Erythroblast (primary cell): ENCODE results near the gene SLX4IP.

Source experiments
- DNase-seq, 2 experiments: peaks; one replicate each; lab custom pipeline; 2025; lab: John Stamatoyannopoulos, UW
- GATA1 ChIP-seq: IDR thresholded peaks from 2 replicates; pipeline ENCODE4 v1.6.1; 2011; ENCODE audit warnings: low read depth, mild to moderate bottlenecking, control low read depth, low read length, moderate library complexity
- POLR2A ChIP-seq: IDR thresholded peaks from 2 replicates; pipeline ENCODE4 v1.6.1; 2011; ENCODE audit warnings: mild to moderate bottlenecking, low read length

SLX4IP gene

GRCh38 chr20:10539818-10540553 is 104.9 kb downstream of the SLX4IP start:
- TF ChIP-seq GATA1: no peak
- no peak for TF ChIP-seq POLR2A
- no peak for DNase-seq

- DNase-seq: no peak
- TF ChIP-seq GATA1 (no peak), POLR2A (no peak)
Observed at GRCh38 chr20:10540636-10541493, 105.8 kb downstream of the SLX4IP start.

- TF ChIP-seq GATA1 (no peak), POLR2A (no peak)
- no peak for DNase-seq
Observed at GRCh38 chr20:10541668-10542411, 106.7 kb downstream of the SLX4IP start.

GRCh38 chr20:10542442-10542841 is 107.3 kb downstream of the SLX4IP start:
- DNase-seq: no peak

GRCh38 chr20:10543480-10543879 is 108.4 kb downstream of the SLX4IP start:
- no peak for DNase-seq
- no peak for TF ChIP-seq GATA1
- no peak for TF ChIP-seq POLR2A

More at GRCh38 chr20:10542442-10542841, 107.3 kb downstream of the SLX4IP start:
- no peak for TF ChIP-seq GATA1
- no peak for TF ChIP-seq POLR2A

- no peak for DNase-seq
- TF ChIP-seq POLR2A (no peak), GATA1 (no peak)
Observed at GRCh38 chr20:10547276-10548114, 112.4 kb downstream of the SLX4IP start.

GRCh38 chr20:10549511-10549910 is 114.4 kb downstream of the SLX4IP start:
- no peak for TF ChIP-seq POLR2A
- no peak for TF ChIP-seq GATA1
- no peak for DNase-seq

GRCh38 chr20:10550204-10551118 is 115.4 kb downstream of the SLX4IP start:
- TF ChIP-seq GATA1 (no peak), POLR2A (no peak)
- peak in 1 of 2 experiments; percentile 3 for DNase-seq

- DNase-seq: no peak
- TF ChIP-seq GATA1: no peak
- TF ChIP-seq POLR2A: no peak
Observed at GRCh38 chr20:10551732-10552724, 116.9 kb downstream of the SLX4IP start.

- no peak for TF ChIP-seq POLR2A
- TF ChIP-seq GATA1: no peak
- peak; percentile 65 to 77 for DNase-seq
Observed at GRCh38 chr20:10553326-10553984, 118.3 kb downstream of the SLX4IP start.

GRCh38 chr20:10554285-10554684 is 119.2 kb downstream of the SLX4IP start:
- TF ChIP-seq GATA1 (no peak), POLR2A (no peak)

More at GRCh38 chr20:10554285-10554684, 119.2 kb downstream of the SLX4IP start:
- DNase-seq: no peak
